Activated CD4-positive, alpha-beta T cell treated with anti-CD3 and anti-CD28 coated beads, Interleukin-2, amount 10 ng/mL, durations not matched to agents 7 days and 5 days (primary cell): ENCODE results near the gene PRIM1. TPM values are rescaled to one million over a fixed set of nuclear protein-coding genes. Genes with fewer than 3 reads are reported as not detected.

Experiments used
- CTCF ChIA-PET: fragments of 350-600 bp; sonication (Branson Sonifier 250); formaldehyde crosslinking; loops from one replicate; lab custom pipeline; 2021; ENCODE audit warnings: antibody characterized with exemption; lab: Charles Lee
- POLR2A ChIA-PET: fragments of 350-600 bp; sonication (Branson Sonifier 250); formaldehyde crosslinking; loops from one replicate; lab custom pipeline; 2021; ENCODE audit warnings: antibody characterized with exemption; lab: Charles Lee
- DNase-seq: peaks from one replicate; pipeline ENCODE4 v3.0.0-alpha.2; 2020
- H3K27ac Mint-ChIP-seq: one replicate; pipeline ENCODE4 v1.8.0; 2021; ENCODE audit warnings: mild to moderate bottlenecking, moderate library complexity, mixed read lengths
- H3K27me3 Mint-ChIP-seq: one replicate; pipeline ENCODE4 v1.8.0; 2021; ENCODE audit warnings: mixed read lengths
- H3K36me3 Mint-ChIP-seq: one replicate; pipeline ENCODE4 v1.8.0; 2021; ENCODE audit warnings: low read depth, mixed read lengths
- H3K4me1 Mint-ChIP-seq: one replicate; pipeline ENCODE4 v1.8.0; 2021; ENCODE audit warnings: mixed read lengths
- H3K4me3 Mint-ChIP-seq: one replicate; pipeline ENCODE4 v1.8.0; 2021; ENCODE audit warnings: mild to moderate bottlenecking, moderate library complexity, mixed read lengths
- H3K9me3 Mint-ChIP-seq: one replicate; pipeline ENCODE4 v1.8.0; 2021; ENCODE audit warnings: mixed read lengths
- total RNA-seq, 2 experiments: library from RNA; stranded (reverse); gene quantifications; one replicate each; pipeline ENCODE4 v1.2.3, GENCODE V29; 2021

PRIM1 gene
- total RNA-seq, 2 experiments from 2014 or later: 48.0 to 52.9 TPM

GRCh38 chr12:56776654-56777053, 24.5 kb upstream of the PRIM1 start:
- Mint-ChIP-seq H3K4me1 (no peaks in the 10 kb centered on the region), H3K9me3 (no peaks in the 10 kb centered on the region), H3K4me3 (no peak overlapping the region), H3K27ac (no peak overlapping the region), H3K27me3 (no peaks in the 10 kb centered on the region), H3K36me3 (no peaks in the 10 kb centered on the region)
- ChIA-PET POLR2A (no interaction called here), CTCF (no interaction called here)
- no peak for DNase-seq

- Mint-ChIP-seq H3K27ac (no peak overlapping the region), H3K9me3 (no peaks in the 10 kb centered on the region), H3K4me3 (no peak overlapping the region), H3K4me1 (no peaks in the 10 kb centered on the region), H3K36me3 (no peaks in the 10 kb centered on the region), H3K27me3 (no peaks in the 10 kb centered on the region)
- ChIA-PET POLR2A (no interaction called here), CTCF (no interaction called here)
- no peak for DNase-seq
Measured at GRCh38 chr12:56775638-56776037, 23.5 kb upstream of the PRIM1 start.

GRCh38 chr12:56773113-56773512, 21.0 kb upstream of the PRIM1 start:
- POLR2A ChIA-PET: no interaction called here

GRCh38 chr12:56772625-56773024, 20.5 kb upstream of the PRIM1 start:
- no peak for DNase-seq
- Mint-ChIP-seq H3K4me3 (no peak overlapping the region), H3K27ac (no peak overlapping the region), H3K4me1 (no peaks in the 10 kb centered on the region), H3K9me3 (no peaks in the 10 kb centered on the region), H3K27me3 (no peaks in the 10 kb centered on the region), H3K36me3 (no peaks in the 10 kb centered on the region)
- ChIA-PET POLR2A (no interaction called here), CTCF (no interaction called here)

More at GRCh38 chr12:56773113-56773512, 21.0 kb upstream of the PRIM1 start:
- CTCF ChIA-PET: no interaction called here
- Mint-ChIP-seq H3K36me3 (no peaks in the 10 kb centered on the region), H3K27ac (no peak overlapping the region), H3K9me3 (no peaks in the 10 kb centered on the region), H3K4me3 (no peak overlapping the region), H3K27me3 (no peaks in the 10 kb centered on the region), H3K4me1 (no peaks in the 10 kb centered on the region)
- no peak for DNase-seq

- no peak for DNase-seq
- Mint-ChIP-seq H3K27me3 (no peaks in the 10 kb centered on the region), H3K9me3 (no peaks in the 10 kb centered on the region), H3K27ac (no peak overlapping the region), H3K4me1 (no peaks in the 10 kb centered on the region), H3K4me3 (no peak overlapping the region), H3K36me3 (no peaks in the 10 kb centered on the region)
- ChIA-PET POLR2A (no interaction called here), CTCF (interaction anchor here (0.6 to 1.6 kb wide), 4 partner anchors 10 to 244 kb away, joined by 3 to 8 read pairs (median 4); no protein-coding TSS in a partner anchor)
Measured at GRCh38 chr12:56769868-56770267, 17.7 kb upstream of the PRIM1 start.

GRCh38 chr12:56768424-56768823, 16.3 kb upstream of the PRIM1 start:
- Mint-ChIP-seq H3K27me3 (no peaks in the 10 kb centered on the region), H3K4me1 (no peaks in the 10 kb centered on the region), H3K9me3 (no peaks in the 10 kb centered on the region), H3K36me3 (no peaks in the 10 kb centered on the region), H3K27ac (no peak overlapping the region), H3K4me3 (no peak overlapping the region)
- ChIA-PET CTCF (interaction anchor here (0.7 to 0.8 kb wide), 2 partner anchors 84 to 233 kb away, joined by 3 read pairs; no protein-coding TSS in a partner anchor), POLR2A (no interaction called here)
- DNase-seq: no peak

- ChIA-PET CTCF (no interaction called here), POLR2A (no interaction called here)
- DNase-seq: no peak
- Mint-ChIP-seq H3K36me3 (no peaks in the 10 kb centered on the region), H3K27ac (no peak overlapping the region), H3K4me1 (no peaks in the 10 kb centered on the region), H3K27me3 (no peaks in the 10 kb centered on the region), H3K4me3 (no peak overlapping the region), H3K9me3 (no peaks in the 10 kb centered on the region)
Measured at GRCh38 chr12:56766535-56766934, 14.4 kb upstream of the PRIM1 start.

GRCh38 chr12:56763753-56764657, 11.9 kb upstream of the PRIM1 start:
- Mint-ChIP-seq H3K4me3 (no peak overlapping the region), H3K4me1 (no peaks in the 10 kb centered on the region), H3K27ac (no peak overlapping the region), H3K9me3 (peaks cover 2% of the 10 kb centered on the region), H3K36me3 (no peaks in the 10 kb centered on the region), H3K27me3 (no peaks in the 10 kb centered on the region)
- CTCF ChIA-PET: interaction anchor here (0.7 to 1.4 kb wide), 5 partner anchors 9 to 560 kb away, joined by 3 to 5 read pairs (median 4); a partner anchor contains a TSS
- POLR2A ChIA-PET: interaction anchor here (0.6 kb wide), 1 partner anchor 76 kb away, joined by 6 read pairs; the partner anchor contains the start of gene PTGES3
- no peak for DNase-seq

GRCh38 chr12:56761812-56762211, 9.7 kb upstream of the PRIM1 start:
- no peaks in the 10 kb centered on the region for H3K36me3 Mint-ChIP-seq
- peaks cover 5% of the 10 kb centered on the region for H3K4me1 Mint-ChIP-seq
- ChIA-PET POLR2A (no interaction called here), CTCF (interaction anchor here (0.9 to 1.1 kb wide), 2 partner anchors 225 to 235 kb away, joined by 3 to 6 read pairs; no protein-coding TSS in a partner anchor)
- no peaks in the 10 kb centered on the region for H3K27me3 Mint-ChIP-seq
- no peak overlapping the region for H3K4me3 Mint-ChIP-seq
- H3K9me3 Mint-ChIP-seq: peaks cover 8% of the 10 kb centered on the region
- H3K27ac Mint-ChIP-seq: no peak overlapping the region
- DNase-seq: no peak

GRCh38 chr12:56760460-56760859, 8.3 kb upstream of the PRIM1 start:
- Mint-ChIP-seq H3K4me3 (no peak overlapping the region), H3K36me3 (no peaks in the 10 kb centered on the region), H3K27ac (no peak overlapping the region), H3K4me1 (peaks cover 10% of the 10 kb centered on the region), H3K9me3 (peaks cover 8% of the 10 kb centered on the region), H3K27me3 (no peaks in the 10 kb centered on the region)
- DNase-seq: no peak
- POLR2A ChIA-PET: no interaction called here
- CTCF ChIA-PET: interaction anchor here (1.2 to 1.6 kb wide), 3 partner anchors 9 to 241 kb away, joined by 3 to 8 read pairs (median 5); no protein-coding TSS in a partner anchor

GRCh38 chr12:56759263-56759908, 7.3 kb upstream of the PRIM1 start:
- peaks cover 12% of the 10 kb centered on the region for H3K4me1 Mint-ChIP-seq
- H3K9me3 Mint-ChIP-seq: peaks cover 8% of the 10 kb centered on the region
- H3K36me3 Mint-ChIP-seq: no peaks in the 10 kb centered on the region
- H3K4me3 Mint-ChIP-seq: no peak overlapping the region
- CTCF ChIA-PET: interaction anchor here (0.6 to 1.6 kb wide), 4 partner anchors 10 to 242 kb away, joined by 3 to 8 read pairs (median 4); no protein-coding TSS in a partner anchor
- POLR2A ChIA-PET: no interaction called here
- H3K27me3 Mint-ChIP-seq: no peaks in the 10 kb centered on the region
- DNase-seq: no peak
- H3K27ac Mint-ChIP-seq: no peak overlapping the region

- no peak for DNase-seq
- ChIA-PET POLR2A (no interaction called here), CTCF (interaction anchor here (1.8 kb wide), 1 partner anchor 239 kb away, joined by 9 read pairs; no protein-coding TSS in a partner anchor)
- H3K9me3 Mint-ChIP-seq: peaks cover 8% of the 10 kb centered on the region
- no peak overlapping the region for H3K4me3 Mint-ChIP-seq
- H3K27me3 Mint-ChIP-seq: no peaks in the 10 kb centered on the region
- no peak overlapping the region for H3K27ac Mint-ChIP-seq
- H3K36me3 Mint-ChIP-seq: no peaks in the 10 kb centered on the region
- peaks cover 12% of the 10 kb centered on the region for H3K4me1 Mint-ChIP-seq
Measured at GRCh38 chr12:56758728-56759262, 6.7 kb upstream of the PRIM1 start.
